SIG-M5 treated with dmso at 0.1 percent for 504 hours (cell line): ENCODE results near the gene RAB1A.
"Not testable (repeated sequence)": the region's sequence is repeated elsewhere in the genome, so short reads cannot be mapped to it uniquely, and the experiment has no call there.

Experiments used
- DNase-seq: peaks from one replicate; lab custom pipeline; 2025; ENCODE audit not compliant: unreplicated experiment; lab: John Stamatoyannopoulos, UW

Gene RAB1A

DNA sequence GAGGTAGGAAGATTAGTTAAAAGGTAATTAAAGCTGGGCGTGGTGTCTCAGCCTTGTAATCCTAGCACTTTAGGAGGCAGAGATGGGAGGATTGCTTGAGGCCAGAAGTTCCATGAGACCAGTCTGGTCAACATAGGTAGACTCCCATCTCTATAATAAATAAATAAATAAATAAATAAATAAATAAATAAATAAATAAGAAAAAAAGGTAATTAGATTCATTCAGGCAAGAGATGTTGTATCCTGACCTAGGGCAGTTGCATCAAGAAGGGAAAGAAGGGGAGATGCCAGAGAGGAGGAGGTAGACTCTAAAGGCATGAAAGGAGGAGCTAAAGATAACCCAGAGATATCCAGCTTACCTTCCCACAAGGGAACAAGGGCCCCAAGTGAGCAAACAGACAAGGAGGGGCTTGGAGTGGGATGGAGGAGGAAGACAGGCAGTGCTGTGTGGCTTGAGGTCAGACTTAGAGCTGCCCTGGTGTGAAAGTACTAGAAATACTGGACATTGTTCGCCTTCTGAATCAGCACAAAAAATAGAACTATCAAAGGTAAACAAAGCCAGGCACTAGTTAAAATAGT lies 7.4 kb upstream of the RAB1A start:
- DNase-seq: no peak

DNA sequence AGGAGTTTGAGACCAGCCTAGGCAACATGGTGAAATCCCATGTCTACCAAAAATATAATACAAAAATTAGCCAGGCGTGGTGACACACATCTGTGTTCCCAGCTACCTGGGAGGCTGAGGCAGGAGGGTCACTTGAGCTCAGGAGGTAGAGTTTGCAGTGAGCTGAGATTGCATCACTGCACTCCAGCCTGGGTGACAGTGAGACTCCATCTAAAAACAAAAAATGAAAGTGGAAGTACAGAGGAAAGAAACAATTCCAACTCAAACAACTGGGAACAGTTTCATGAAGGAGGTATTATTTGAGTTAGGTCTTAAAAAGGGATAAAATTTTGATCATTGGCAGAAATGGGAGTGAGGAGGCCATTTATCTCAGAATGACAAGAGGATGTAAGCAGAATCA lies 6.3 kb upstream of the RAB1A start:
- no peak for DNase-seq

DNA sequence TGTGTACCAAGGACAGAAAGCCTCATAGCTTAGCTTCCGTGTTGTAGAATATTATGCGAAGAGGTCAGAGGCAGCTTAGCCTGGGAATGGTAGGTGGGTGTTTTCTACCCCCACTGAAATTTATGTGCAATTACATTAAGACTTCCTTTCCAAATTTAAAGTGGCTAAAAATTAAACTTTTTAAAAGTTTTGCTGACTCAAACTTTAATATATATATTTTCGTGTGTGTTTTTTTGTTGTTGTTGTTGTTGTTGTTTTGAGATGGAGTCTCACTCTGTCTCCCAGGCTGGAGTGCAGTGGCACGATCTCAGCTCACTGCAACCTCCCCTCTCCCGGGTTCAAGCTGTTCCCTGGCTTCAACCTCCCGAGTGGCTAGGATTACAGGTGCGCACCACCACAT lies 4.3 kb upstream of the RAB1A start:
- DNase-seq: no peak

GRCh38 chr2:65133626-65134025 lies 3.7 kb upstream of the RAB1A start:
- no peak for DNase-seq

DNA sequence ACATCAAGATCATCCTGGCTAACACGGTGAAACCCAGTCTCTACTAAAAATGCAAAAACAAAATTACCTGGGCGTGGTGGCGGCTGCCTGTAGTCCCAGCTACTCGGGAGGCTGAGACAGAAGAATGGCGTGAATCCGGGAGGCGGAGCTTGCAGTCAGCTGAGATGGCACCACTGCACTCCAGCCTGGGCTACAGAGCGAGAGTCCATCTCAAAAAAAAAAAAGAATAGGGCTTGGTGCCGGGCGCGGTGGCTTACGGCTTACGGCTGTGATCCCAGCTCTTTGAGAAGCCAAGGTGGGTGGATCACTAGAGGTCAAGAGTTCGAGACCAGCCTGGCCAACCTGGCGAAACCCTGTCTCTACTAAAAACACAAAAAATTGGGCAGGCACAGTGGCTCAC lies 3.0 kb upstream of the RAB1A start:
- not testable (repeated sequence) for DNase-seq

DNA sequence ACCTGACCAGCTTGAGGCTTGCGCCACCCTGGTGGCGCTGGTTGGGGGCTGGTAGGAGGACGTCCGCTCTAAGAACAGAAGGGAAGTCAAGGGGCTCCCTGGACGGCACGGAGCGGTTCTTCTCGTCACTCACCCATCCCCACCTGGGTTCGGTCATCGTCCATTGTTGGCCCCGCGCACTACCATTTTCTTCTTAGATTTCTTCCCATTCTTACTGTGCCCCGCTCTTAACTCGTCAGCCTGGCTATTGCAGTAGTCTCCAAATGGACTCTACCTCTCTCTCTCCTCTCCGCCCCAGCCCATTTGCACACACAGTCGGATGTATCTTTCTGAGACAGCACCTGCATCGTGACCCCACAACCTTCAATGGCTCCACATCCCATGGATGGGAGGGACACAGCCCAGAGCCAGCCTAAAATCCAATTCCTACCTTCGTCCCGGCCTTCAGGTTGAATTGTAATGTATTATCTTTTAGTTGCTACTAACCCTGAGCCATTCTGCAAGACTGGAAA lies 814 bp upstream of the RAB1A start:
- peak; percentile 84 for DNase-seq

DNA sequence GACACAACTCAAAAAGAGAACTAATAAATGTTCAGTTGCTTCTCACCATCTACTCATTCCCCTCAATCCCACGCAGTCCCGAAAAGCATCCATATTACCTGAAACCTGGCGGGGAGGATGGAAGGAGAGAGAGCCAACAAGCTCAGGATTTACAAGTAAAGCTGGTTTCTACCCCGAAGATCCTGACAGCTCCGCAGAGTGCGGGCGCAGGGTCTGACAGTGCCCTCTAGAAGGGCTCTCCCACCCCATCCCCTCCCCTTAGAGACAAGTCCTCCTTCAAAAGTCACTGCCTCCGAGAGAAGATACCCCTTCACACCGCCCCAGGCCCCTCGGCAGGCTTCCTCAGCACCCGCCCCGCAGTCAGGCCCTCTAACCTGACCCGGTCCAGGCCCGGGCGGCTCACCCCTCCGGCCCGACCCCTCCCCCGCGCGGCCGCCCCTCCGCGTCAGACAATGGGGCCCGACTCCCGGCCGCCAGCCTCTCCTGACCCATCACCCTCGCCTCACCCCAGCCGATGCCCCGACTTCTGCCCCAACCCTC lies 550 bp downstream of the RAB1A start:
- no peak for DNase-seq

DNA sequence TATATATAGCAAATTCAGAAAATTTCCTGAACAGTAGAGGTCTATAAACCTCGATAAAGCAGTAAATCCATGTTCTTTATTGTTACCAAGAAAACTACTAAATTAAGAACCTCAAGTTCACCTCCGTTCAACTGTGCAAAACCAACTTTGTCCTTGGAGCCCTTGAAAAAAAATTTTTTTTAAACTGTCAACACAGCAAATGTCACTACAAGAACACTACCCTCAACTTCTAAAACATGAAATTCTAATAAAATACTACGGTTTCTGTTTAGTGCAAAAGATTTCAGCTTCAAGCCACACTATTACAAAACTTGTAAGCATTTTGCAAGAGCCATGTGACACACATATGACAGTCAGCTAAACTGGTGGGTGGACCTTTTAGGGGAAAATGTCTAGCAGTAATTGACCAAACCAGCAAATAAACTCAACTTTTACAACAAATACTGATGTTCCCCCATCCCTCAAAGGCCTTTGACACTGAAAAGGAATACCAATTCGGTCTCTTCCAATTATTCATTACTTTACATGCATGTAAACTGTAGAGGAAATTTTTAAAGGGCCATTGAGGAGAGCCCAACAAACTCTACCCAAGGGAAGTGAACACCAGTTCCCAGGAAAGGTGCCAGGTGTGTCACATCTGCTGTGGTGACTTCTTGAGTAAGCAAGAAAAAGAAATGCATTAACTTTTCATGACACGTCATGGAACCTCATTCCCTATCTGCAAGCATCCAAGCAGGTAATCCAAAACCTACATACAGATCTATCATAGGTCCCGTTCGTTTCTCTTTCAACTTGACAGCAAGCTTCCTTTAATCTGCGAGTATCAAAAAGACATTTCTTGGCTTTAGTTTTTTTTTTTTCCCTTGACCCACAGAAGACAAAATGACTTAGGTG lies 1.4 kb downstream of the RAB1A start:
- DNase-seq: peak; percentile 92

- DNase-seq: not testable (repeated sequence)
Measured at GRCh38 chr2:65125457-65125856, 4.4 kb downstream of the RAB1A start.

- no peak for DNase-seq
Measured at GRCh38 chr2:65122313-65122712, 7.6 kb downstream of the RAB1A start.

DNA sequence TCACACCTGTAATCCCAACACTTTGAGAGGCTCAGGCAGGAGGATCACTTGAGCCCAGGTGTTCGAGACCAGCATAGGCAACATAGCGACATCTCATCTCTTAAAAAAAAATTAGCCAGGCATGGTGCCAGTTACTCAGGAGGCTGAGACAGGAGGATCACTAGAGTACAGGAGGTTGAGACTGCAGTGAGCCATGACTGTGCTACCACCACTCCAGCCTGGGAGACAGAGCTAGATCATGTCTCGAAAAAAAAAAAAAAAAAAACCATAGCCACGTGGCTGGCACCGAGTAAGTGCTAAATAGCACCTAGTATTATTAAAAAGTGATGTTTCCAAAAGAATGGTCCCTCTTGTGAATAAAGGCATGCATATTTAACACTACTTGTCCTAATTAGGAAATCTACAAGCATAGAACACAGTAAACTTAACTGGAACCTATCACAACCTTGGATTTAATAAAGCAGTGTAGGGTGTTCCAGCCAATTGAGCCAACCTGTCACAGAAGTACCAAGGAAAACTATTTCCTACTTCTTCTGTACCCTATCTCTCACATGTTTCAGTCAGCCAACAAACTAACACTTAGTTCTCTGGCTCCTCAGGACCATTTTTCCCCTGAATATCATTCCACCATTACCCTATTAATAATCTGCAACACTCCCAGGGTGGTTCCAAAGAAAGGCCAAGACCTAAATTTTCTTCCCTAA lies 8.8 kb downstream of the RAB1A start:
- DNase-seq: no peak

DNA sequence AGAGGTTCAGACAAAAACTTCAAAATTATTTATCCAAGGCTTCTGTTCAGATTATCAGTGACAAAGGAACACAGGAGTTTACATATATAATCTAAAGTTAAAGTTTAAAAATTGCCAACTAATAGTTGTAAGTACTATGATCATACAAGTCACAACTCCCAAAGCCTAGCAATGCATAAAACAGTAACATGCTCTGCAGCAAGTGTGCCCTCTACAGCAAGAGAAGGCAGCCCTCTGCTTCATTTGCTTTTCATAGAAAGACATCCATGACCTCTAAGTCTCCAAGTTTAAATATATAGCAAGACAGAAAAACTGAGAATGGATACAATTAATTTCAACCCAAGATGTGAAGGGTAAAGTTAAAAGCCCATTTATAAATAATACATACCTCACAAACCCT lies 13.3 kb downstream of the RAB1A start:
- no peak for DNase-seq

- DNase-seq: no peak
Measured at GRCh38 chr2:65114921-65115320, 15.0 kb downstream of the RAB1A start.

DNA sequence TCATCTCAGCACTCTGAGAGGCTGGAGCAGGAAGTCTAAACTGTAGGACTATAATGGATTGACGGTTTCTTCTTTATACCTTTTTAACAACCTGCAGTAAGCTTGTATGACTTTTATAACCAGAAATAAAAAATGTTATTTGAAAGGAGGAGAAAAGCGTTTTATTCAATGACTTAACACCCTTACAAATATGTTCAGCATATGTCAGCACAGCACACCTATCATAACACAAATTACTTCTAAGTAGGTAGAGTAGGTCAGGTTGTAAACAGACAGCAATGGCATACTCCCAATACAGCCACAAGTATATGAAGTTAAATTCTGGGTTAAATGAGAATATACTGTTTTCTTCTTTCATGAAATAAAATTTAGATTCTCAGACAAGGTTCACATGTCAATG lies 16.1 kb downstream of the RAB1A start:
- no peak for DNase-seq

GRCh38 chr2:65113229-65113628 lies 16.7 kb downstream of the RAB1A start:
- DNase-seq: no peak

DNA sequence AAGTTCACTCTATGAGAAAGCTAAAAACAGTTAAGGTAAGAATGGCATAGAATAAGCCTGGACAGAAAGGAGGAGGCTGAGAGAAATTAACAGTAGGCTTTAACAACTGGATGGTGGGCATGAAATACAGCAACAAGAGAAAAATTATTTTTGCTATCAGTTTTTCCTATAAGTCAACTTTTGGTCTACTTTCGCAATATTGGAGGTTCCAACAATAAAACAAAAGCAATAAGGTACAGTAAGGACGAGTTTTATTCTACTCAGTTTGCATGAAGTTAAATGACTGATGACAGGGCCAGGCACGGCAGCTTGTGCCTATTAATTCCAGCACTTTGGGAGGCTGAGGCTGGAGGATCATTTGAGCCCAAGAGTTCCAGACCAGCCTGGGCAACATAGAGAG lies 17.3 kb downstream of the RAB1A start:
- DNase-seq: no peak

- no peak for DNase-seq
Measured at GRCh38 chr2:65108780-65109179, 21.1 kb downstream of the RAB1A start.

DNA sequence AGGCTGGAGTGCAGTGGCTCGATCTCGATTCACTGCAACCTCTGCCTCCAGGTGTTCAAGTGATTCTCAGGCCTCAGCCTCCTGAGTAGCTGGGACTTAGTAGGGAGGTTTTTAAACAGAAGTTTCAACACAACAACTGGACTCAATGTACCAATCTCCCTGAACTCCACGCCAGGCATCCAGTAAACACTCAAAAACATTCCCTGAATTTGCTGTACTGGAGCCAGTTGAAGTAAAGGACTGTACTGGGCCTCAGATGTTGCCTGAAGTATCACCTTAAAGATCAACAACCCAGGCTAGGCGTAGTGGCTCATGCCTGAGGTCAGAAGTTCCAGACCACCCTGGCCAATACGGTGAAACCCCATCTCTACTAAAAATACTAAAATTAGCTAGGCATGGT lies 22.4 kb downstream of the RAB1A start:
- no peak for DNase-seq

DNA sequence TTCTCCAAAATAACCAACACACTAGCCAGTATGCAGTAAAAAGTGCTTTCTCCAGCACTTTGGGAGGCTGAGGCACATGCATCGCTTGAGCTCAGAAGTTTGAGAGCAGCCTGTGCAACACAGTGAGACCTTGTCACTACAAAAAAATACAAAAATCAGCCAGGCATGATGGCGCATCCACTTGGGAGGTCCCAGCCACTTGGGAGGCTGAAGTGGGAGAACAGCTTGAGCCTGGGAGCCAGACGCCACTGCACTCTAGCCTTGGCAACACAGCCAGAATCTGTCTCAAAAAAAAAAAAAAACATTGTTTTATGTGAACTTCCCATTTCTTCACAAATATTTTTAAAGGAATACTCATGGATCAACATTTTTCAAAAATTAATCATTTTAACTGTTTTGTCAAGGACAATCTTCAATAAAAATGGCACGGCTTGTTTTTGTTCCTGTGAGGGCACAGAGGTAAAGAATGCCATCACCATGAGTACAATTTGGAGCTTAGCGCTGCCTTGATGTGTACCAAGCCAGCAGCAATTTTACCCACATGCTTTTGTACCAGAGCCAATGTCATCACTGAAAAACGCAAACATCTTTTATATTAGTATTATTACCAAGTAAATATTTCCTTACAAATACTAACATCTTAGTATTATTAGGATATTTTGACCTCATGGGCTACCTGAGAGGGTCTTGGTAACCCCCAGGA lies 26.7 kb downstream of the RAB1A start:
- no peak for DNase-seq

DNA sequence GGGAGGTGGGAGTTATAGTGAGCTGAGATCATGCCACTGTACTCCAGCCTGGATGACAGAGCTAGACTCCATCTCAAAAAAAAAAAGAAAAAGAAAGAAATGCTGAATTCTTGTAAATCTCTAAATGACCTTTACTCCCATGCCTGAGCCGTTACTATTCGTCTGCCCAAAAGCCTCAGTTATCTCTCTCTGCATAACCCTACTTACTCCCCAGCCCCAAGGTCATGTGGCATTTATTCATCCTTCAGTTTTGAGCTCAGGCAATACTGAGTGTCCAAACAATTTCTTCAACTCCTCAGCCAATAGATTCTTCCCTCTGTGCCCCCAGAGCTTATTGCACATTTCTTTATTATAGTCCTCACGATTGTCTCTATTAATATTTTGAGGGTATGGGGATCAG lies 28.8 kb downstream of the RAB1A start:
- DNase-seq: no peak

DNA sequence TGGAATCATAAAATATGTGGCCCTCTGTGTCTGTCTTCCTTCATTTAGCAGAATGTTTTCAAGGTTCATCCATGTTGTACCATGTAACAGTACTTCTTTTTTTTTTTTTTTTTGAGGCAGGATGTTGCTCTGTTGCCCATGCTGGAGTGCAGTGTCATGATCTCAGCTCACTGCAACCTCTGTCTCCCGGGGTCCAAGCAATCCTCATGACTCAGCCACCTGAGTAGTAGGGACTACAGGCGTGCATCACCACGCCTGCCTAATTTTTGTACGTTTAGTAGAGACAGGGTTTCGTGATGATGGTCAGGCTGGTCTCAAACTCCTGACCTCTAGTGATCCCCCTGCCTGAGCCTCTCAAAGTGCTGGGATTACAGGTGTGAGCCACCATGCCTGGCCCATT lies 31.2 kb downstream of the RAB1A start:
- no peak for DNase-seq
